NCI-H510A (cell line): ENCODE results near the gene RAD9B.
"Not testable (repeated sequence)": the region's sequence is repeated elsewhere in the genome, so short reads cannot be mapped to it uniquely, and the experiment has no call there.

ENCODE experiments used
- DNase-seq: peaks from one replicate; lab custom pipeline; 2025; lab: John Stamatoyannopoulos, UW

The RAD9B gene

GRCh38 chr12:110501752-110502738 lies at the start of gene RAD9B, which contains the start of gene VPS29:
Gene RAD9B (plus strand): TSS chr12:110502331. CDS start chr12:110502338, 7 bp downstream.
Gene VPS29 (minus strand): TSS chr12:110502111. CDS start chr12:110502051, 60 bp downstream.
- peak; percentile 97 for DNase-seq

DNA sequence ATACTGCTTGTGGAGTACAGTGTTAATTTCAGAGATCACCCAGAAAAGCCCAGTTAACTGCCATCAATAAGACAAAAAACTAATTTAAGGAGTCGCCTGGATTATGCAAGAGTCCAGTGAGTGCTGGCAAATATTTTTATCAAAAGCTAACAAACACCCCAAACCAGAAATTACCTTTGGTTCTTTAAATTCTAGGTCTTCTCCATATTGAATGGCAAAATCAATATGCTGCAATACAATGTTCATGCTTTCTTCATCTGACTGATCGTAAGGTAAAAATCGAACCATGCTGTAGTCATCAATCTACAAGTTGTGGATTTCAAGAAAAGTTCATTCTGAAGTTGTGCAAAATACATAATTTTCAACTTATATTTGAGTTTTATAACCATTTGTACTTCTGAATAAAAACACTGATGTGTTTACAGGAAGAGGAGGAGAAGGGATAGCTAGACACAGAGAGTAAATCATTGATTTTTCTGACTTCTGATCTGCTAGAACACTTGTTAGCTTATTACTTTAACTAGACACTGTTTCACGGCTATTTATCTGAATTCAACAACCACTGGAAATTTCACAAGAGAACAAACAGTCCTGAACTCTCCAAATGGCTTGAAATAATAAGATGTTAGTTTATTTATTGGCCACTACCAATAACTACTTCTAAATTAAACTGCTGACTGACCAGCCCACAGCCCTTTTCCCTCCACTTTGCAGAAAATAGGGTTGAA lies 48.4 kb upstream of the RAD9B start:
- DNase-seq = no peak

DNA sequence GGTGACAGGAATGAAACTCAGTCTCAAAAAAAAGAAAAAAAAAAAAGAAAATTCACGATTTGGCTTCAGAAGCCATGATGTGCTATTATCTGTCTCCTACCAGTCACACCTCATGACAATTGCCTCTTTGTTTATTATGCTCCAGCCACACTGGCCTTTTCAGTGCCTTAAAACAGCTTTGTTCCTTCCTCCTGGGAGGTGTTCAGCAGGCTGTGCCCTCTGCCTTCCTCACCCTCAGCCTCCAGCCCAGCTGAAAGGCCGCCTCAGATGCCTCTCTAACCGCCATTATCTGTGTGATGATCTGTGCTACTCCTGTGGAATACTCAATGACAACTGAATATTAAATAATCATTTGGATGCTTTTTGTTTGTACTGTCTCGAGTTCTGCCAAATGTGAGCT lies 43.4 kb upstream of the RAD9B start:
- DNase-seq = no peak

DNA sequence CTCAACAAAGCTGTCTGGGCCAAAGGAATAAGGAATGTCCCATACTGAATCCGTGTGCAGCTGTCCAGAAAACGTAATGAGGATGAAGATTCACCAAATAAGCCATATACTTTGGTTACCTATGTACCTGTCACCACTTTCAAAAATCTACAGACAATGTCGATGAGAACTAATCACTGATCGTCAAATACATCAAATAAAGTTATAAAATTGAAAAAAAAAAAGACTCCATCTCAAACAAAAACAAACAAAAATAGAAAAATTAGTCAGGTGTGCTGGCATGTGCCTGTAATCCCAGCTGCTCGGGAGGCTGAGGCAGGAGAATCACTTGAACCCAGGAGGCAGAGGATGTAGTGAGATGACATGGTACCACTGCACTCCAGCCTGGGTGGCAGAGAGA lies 40.9 kb upstream of the RAD9B start:
- not testable (repeated sequence) for DNase-seq

DNA sequence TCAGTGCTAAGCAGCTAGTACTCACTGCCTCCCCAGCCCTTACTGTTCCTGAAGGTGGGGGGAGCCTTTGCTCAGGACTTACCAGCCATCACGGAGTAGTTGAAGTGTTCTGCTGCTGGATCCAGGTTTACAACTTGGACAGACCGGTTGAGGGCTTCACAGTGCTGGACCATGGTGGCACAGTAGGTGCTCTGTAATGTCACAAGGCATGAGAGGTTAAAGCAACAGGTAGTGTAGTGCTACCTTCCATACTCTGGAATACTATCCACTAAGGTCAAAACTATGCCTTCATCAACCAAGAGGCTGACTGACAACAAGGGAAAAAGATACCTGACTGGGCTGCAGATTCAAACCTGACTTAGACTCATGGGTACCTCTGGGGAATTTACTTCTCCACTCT lies 37.1 kb upstream of the RAD9B start:
- no peak for DNase-seq

- DNase-seq = not testable (repeated sequence)
These were observed 36.4 kb upstream of the RAD9B start for GRCh38 chr12:110465765-110466164.

GRCh38 chr12:110466791-110467190 lies 35.3 kb upstream of the RAD9B start:
- DNase-seq = no peak

DNA sequence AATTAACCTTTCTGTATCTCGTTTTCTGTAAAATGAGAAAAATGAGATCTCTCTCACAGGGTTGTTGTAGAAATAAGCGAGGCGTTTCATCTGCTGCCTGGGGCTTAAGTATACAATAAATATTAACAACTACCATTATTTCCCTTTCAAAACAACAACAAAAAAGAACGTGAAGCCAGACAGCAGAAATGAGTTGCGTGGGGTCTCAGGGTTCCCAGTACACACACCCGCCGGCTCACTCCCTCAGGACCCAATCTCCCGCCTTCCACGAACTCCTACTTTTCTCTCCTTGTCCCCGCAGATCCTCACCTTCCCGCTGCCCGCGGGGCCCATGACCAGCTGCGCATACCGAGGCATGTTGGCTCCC lies 34.3 kb upstream of the RAD9B start:
- no peak for DNase-seq

DNA sequence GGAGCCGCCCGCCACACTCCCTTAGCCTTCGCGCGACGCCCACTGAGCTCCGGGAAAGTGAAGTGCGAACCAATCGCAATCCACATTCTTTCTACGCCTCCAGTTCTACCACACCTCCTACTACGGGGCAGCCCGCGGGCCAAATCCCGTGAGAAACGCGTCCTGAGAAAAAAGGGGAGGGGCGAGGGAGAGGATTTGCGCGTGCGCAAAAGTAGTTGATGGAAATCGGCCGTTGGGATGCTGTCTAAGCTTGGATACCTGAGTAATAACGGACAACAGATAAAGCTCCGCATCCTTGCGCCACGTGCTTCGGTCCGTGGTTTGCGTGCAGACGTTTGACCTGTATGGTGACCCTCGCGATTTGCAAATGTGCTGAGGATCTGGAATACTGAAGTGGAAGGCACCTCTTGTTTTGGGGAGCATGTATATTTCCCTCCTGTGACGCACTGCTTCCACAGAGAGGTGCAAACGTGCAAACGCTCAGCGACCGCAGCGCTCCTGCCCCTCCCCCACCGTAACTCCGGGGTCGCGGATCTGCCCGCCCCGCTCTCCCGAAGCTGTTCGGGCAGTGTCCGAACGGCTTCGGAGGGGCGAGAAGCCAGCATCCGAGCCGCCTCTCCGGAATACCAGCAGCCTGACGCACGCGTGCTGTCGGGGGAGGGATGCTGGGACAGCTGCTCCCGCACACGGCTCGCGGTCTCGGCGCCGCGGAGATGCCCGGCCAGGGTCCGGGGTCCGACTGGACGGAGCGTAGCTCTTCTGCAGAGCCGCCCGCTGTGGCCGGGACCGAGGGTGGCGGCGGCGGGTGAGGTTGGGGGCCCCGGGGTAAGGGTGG lies 33.7 kb upstream of the RAD9B start, which contains the start of the genes FAM216A and GPN3:
TSS of gene FAM216A (plus strand) at position 632 of the 835 bp plus-strand sequence. CDS start at position 663, 31 bp downstream.
TSS of gene GPN3 (minus strand) at position 44 of the 835 bp plus-strand sequence. CDS start 54 bp downstream, outside the sequence.
- DNase-seq = peak; percentile 94

- no peak for DNase-seq
These were observed 26.7 kb upstream of the RAD9B start for GRCh38 chr12:110475426-110475825.

DNA sequence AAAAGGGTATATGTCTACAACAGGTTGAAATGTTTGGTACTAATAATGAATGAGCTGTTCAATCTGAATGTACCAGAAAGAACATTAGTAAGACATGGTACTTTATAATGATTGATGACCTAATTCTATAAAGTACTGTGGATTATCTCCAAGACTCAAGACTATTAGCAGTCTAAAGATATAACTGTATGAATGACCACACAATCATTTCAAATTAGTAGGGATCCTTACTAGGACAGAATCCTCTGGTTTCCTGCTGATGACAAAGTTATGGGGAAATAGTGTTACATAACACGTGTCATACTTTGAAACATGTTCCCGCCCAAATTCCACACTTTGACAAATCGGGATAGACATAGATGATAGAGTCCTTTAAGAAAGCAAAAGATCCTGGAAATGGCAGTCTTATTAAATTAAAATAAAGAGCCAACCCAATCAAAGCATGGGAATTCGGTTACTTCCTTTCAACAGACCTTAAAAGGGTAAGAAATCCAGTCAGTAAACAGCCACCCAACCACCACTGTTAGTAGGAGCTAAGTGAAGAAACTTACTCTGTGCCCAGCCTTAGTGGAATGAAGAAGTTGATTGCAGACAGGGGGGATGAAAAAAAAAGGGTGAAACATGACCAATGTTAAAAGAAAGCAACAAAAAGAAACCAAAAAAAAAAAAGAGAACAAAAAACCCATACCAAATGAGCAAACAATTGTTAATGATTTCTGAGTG lies 3.0 kb upstream of the RAD9B start:
- DNase-seq = no peak

DNA sequence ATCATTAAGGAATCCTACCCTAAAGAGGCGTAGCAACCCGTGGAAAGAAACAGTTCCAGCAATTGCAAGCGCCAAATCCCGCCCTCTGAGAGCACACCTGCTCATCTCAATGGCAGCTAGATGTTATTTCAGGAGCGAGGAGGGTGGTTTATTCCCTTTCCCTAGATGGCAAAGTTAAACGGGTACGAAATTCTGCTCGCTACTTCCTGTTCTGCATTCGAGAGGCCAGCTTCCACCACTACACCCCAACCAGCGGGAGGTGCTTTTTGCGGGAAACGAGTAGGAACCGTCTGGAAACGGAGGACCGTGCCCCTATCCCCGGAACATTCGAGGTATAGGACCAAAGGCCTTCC lies 756 bp upstream of the RAD9B start:
- DNase-seq = peak; percentile 50

DNA sequence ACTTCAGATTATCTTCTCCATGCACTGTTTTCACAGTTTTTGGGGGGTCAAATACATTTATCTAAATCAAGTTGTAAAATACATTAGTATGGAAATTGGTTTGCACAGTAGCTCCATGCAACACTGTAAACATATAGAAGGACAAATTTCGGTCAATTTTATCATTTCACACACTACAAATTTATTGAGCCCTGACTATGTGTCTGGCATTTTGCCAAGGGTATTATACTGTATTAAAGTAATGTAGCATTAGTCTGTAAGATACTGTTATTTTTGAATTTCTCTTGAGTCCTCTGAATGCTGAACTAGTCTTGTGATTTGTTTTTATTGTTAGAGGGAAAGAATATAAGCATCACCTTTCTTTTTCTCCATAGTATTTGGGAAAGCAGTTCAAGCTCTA lies 1.3 kb downstream of the RAD9B start:
- DNase-seq = no peak

- no peak for DNase-seq
These were observed 3.2 kb downstream of the RAD9B start for GRCh38 chr12:110505332-110505731.

- no peak for DNase-seq
These were observed 6.0 kb downstream of the RAD9B start for GRCh38 chr12:110508071-110508586.

DNA sequence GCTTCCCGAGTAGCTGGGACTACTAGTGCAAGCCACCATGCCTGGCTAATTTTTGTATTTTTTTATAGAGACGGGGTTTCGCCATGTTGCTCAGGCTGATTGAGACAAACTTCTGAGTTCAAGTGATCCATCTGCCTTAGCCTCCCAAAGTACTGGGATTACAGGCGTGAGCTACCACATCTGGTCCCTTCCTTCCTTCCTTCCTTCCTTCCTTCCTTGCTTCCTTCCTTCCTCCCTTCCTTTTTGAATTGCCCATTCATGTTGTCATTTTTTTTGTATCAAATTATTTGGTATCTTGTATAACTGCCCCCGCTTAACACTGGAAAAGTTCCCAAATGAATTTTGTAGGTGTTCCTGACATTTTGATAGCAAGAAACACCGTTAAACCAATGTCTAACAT lies 11.7 kb downstream of the RAD9B start:
- DNase-seq = no peak

- no peak for DNase-seq
These were observed 12.2 kb downstream of the RAD9B start for GRCh38 chr12:110514363-110514762.

DNA sequence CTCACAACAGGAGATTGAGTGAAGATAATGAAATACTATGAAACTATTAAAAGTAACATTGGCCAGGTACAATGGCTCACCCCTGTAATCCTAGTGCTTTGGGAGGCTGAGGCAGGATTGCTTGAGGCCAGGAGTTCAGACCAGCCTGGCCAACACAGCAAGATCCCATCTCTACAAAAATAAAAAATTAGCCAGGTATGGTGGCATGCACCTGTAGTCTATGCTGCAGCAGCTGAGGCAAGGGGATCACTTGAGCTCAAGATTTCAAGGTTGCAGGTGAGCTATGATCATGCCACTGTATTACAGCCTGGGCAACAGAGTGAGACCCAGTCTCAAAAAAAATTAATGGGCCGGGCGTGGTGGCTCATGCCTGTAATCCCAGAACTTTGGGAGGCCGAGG lies 14.9 kb downstream of the RAD9B start:
- no peak for DNase-seq

- DNase-seq = not testable (repeated sequence)
These were observed 15.9 kb downstream of the RAD9B start for GRCh38 chr12:110518014-110518413.

DNA sequence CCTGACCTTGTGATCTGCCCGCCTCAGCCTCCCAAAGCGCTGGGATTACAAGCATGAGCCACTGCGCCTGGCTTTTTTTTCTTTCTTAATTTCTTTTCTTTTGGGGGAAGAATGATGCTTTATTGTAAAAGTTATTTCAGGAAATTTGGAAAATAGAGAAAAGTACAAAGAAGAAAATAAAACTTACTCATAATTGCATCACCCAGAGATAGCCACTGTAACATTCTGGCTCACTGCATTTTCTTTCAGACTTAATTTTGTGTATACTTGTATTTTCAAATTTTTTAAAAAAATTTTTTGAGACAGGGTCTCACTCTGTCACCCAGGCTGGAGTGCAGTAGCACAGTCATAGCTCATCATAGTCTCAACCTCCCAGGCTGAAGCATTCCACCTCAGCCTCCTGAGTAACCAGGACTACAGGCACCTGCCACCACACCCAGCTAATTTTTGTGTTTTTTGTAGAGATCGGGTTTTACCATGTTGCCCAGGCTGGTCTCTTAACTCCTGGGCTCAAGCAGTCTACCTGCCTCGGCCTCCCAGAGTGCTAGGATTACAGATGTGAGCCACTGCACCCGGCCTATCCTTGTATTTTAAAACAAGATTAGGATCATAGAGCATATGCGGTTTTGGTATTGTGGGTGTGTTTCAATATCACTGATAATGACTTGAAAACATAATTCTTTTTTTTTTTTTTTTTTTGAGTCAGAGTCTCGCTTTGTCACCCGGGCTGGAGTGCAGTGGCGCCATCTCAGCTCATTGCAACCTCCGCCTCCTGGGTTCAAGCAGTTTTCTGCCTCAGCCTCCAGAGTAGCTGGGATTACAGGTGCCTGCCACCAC lies 19.0 kb downstream of the RAD9B start:
- not testable (repeated sequence) for DNase-seq
